Common myeloid progenitor, CD34-positive (primary cell): ENCODE results near the gene SFXN5.

Experiments
- CTCF ChIA-PET: fragments of 350-600 bp; sonication (Branson Sonifier 250); formaldehyde crosslinking; loops from one replicate; lab custom pipeline; 2021; ENCODE audit warnings: antibody characterized with exemption; lab: Charles Lee
- POLR2A ChIA-PET: fragments of 350-600 bp; sonication (Branson Sonifier 250); formaldehyde crosslinking; loops from one replicate; lab custom pipeline; 2021; ENCODE audit warnings: antibody characterized with exemption; lab: Charles Lee
- DNase-seq, 3 donors: peaks; one replicate each; pipeline versions ENCODE4 v3.0.0 to v3.0.0-alpha.2; 2013
- H3K27ac ChIP-seq, 2 experiments: 1 replicate in 1 of 2; 2 replicates in 1 of 2; pipeline ENCODE4 v1.7.0; 2013; ENCODE audit warnings: inconsistent platforms in 2 of 2, low read length in 2 of 2, mild to moderate bottlenecking in 2 of 2, low read depth in 1 of 2, moderate library complexity in 1 of 2; ENCODE audit not compliant: severe bottlenecking in 2 of 2, insufficient read depth in 1 of 2, poor library complexity in 1 of 2
- H3K27me3 ChIP-seq, 5 experiments: replicated peaks in 2 of 5; 1 replicate in 3 of 5; 2 replicates in 2 of 5; pipeline versions ENCODE4 v1.6.1 to v1.7.0; 2013; ENCODE audit warnings: low read length in 4 of 5, mild to moderate bottlenecking in 2 of 5, moderate library complexity in 2 of 5, inconsistent platforms in 1 of 5; ENCODE audit not compliant: insufficient read depth in 5 of 5, control insufficient read depth in 4 of 5
- H3K36me3 ChIP-seq, 4 experiments: 1 replicate in 2 of 4; 2 replicates in 2 of 4; pipeline versions ENCODE4 v1.6.1 to v1.7.0; 2013; ENCODE audit warnings: low read length in 3 of 4, control low read depth in 1 of 4, mild to moderate bottlenecking in 1 of 4; ENCODE audit not compliant: control insufficient read depth in 4 of 4, insufficient read depth in 4 of 4
- H3K4me1 ChIP-seq, 4 experiments: 1 replicate in 3 of 4; 2 replicates in 1 of 4; pipeline versions ENCODE4 v1.6.1 to v1.7.1; 2013; ENCODE audit warnings: low read length in 3 of 4, mild to moderate bottlenecking in 3 of 4, control low read depth in 1 of 4, inconsistent platforms in 1 of 4, moderate library complexity in 1 of 4; ENCODE audit not compliant: control insufficient read depth in 4 of 4, insufficient read depth in 4 of 4; ENCODE audit errors: control extremely low read depth in 1 of 4
- H3K4me3 ChIP-seq, 7 experiments: 1 replicate in 4 of 7; 2 replicates in 3 of 7; pipeline versions ENCODE4 v1.5.1 to v1.7.0; 2013; ENCODE audit warnings: mild to moderate bottlenecking in 7 of 7, low read length in 6 of 7, moderate library complexity in 6 of 7, inconsistent platforms in 2 of 7, low read depth in 2 of 7, control low read depth in 1 of 7; ENCODE audit not compliant: insufficient read depth in 4 of 7, control insufficient read depth in 1 of 7; ENCODE audit errors: extremely low read depth in 1 of 7
- H3K9me3 ChIP-seq, 5 experiments: 1 replicate in 4 of 5; 2 replicates in 1 of 5; pipeline versions ENCODE4 v1.6.1 to v1.7.1; 2013; ENCODE audit warnings: low read length in 4 of 5, mild to moderate bottlenecking in 2 of 5, inconsistent platforms in 1 of 5, low read depth in 1 of 5, moderate library complexity in 1 of 5; ENCODE audit not compliant: control insufficient read depth in 4 of 5, insufficient read depth in 2 of 5; ENCODE audit errors: control extremely low read depth in 1 of 5
- WGBS: methylation state at CpG from one replicate; pipeline ENCODE4 v1.1.5; 2013; ENCODE audit not compliant: insufficient coverage; 5-methylcytosine and 5-hydroxymethylcytosine counted together

Gene SFXN5

DNA sequence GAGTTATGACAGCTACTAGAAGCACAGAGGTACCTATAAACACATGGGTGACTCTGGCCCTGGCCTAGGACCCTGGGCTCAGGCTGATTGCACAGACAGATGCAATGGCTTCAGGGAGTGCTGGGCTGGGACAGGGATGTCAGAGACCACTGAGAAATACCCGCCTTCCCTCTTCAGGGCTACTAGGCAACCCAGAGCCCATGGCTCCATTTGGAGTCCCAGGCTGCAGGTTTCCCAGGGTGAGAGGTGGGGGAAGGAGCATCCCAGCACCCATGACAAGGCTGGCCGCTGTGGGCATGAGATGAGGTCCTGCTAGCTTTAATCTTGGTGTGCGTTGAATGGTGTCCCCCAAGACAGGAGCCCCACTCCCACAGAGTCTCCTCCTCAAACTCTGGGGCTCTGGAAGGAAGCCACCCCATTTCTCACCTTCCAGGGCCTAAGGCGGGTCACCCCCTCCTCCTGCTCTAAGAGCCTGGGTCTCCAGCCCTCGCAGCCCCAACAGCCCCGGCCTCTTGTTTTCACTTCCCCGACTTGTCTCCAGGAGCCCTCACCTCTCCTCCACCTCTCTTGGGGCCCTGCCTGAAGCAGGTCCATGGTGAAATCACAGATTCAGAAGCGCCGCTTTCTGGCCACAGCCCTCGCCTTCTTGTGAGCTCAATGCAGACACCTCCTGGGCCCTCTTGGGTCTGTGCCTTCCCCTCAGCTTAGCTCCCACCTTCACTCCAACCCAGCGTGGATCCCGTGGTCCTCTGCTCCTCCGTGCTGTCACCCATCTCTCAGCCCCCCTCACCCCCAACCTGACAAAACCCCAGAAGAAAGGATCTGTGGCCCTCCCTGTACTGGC is 112.7 kb downstream of the SFXN5 start:
- POLR2A ChIA-PET: no interaction called here
- no peaks in the 10 kb centered on the region for H3K9me3 ChIP-seq
- 96% methylated on average over 11 of the region's 13 CpGs for WGBS
- DNase-seq: no peak
- CTCF ChIA-PET: interaction anchor here (2.6 kb wide), 1 partner anchor 15 kb away, joined by 6 read pairs; no protein-coding TSS in a partner anchor
- H3K4me1 ChIP-seq: peaks cover 0 to 25% (median 3%) of the 10 kb centered on the region in 4 experiments
- H3K36me3 ChIP-seq: peaks cover 0 to 4% (median 3%) of the 10 kb centered on the region in 4 experiments
- H3K4me3 ChIP-seq: no peak overlapping the region
- H3K27ac ChIP-seq: no peak overlapping the region
- no peaks in the 10 kb centered on the region for H3K27me3 ChIP-seq

DNA sequence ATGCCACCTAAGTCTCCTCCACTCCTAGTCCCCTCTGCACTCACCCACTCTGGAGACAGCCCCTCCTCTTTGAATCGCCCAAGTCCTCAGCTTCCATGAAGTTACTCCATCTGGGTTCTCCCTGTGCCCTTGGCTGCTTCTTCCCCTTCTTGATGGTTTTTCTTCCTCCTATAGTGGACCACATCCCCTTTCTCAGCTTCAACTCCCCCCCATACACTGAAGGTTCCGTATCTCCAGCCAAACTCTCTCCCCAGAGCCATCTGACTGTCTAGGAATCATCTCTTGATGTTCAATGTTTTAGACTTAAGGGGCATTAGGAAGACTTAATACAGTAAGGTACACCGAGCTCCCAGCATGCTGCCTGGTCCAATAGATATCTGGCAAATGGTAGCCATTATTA is 114.6 kb downstream of the SFXN5 start:
- Histone ChIP-seq H3K4me1 (peaks cover 0 to 19% (median 3%) of the 10 kb centered on the region in 4 experiments), H3K27ac (no peak overlapping the region), H3K9me3 (no peaks in the 10 kb centered on the region), H3K4me3 (no peak overlapping the region), H3K27me3 (no peaks in the 10 kb centered on the region), H3K36me3 (peaks cover 0 to 4% (median 3%) of the 10 kb centered on the region in 4 experiments)
- POLR2A ChIA-PET: no interaction called here
- WGBS: 89% methylated on average over 2 of the region's 3 CpGs
- no peak for DNase-seq
- CTCF ChIA-PET: interaction anchor here (2.6 kb wide), 1 partner anchor 17 kb away, joined by 6 read pairs; no protein-coding TSS in a partner anchor

DNA sequence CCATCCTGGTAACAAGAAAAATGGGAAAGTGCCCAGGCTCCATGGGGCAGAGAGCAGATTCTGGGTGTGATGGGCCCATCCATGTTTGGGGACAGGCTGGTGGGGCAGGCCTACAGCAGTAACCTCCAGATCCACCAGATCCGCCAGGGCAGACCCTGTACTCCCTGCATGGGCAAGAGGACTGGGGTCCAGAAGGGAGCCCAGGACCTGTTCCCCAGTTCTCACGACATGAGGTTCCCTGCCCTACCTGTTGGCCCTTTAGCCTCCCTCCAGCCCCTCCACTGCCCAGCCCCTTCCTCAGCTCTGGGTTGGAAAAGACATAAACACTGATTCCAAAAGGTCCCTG is 115.5 kb downstream of the SFXN5 start:
- Histone ChIP-seq H3K4me1 (peaks cover 0 to 13% (median 3%) of the 10 kb centered on the region in 4 experiments), H3K27ac (no peak overlapping the region), H3K4me3 (no peak overlapping the region), H3K27me3 (no peaks in the 10 kb centered on the region), H3K36me3 (peaks cover 0 to 4% (median 3%) of the 10 kb centered on the region in 4 experiments), H3K9me3 (no peaks in the 10 kb centered on the region)
- ChIA-PET CTCF (interaction anchor here (2.6 kb wide), 1 partner anchor 17 kb away, joined by 6 read pairs; no protein-coding TSS in a partner anchor), POLR2A (no interaction called here)
- DNase-seq: no peak
- WGBS: 100% methylated on average over 2 of the region's 2 CpGs

DNA sequence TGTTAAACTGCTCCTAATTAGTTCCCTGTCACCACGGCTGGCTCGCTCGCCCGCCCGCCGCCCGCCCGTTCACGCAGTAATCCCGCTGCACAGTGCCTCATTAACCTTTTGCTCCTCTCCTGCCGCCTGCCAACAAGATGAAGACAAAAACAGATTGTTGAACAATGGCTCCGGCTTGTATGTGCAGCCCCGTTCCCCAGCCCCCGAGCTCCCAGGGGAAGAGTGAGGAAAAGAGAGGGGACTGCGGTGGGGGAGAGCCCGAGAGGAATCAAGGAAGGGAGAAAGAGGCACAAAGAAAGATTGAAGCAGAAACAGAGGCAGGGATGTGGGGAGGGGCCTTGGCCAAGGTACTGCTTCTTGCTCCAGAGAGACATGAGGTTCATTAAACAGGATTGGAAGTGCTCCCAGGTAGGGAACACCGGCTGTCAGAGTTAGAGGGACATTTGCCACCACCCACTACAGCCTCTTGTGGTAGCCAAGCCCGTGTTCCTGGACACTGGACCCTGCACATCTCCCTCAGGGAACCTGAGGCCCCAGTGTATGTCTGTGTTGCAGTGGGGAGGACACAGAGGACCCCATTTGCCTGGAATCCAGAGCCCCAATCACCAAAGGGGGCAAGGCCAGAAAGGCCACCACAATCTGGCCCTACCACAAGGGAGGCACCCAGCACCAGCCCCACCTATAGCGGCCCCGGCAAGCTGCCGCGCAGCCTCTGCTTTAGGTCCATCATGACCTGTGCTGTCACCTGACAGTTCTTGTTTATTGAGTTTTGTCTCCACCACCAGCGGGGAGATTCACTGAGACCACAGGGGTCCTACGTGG is 116.1 kb downstream of the SFXN5 start:
- Histone ChIP-seq H3K36me3 (peaks cover 0 to 4% (median 3%) of the 10 kb centered on the region in 4 experiments), H3K27ac (no peak overlapping the region), H3K9me3 (no peaks in the 10 kb centered on the region), H3K27me3 (no peaks in the 10 kb centered on the region), H3K4me3 (no peak overlapping the region), H3K4me1 (peaks cover 0 to 13% (median 3%) of the 10 kb centered on the region in 4 experiments)
- WGBS: 97% methylated on average over 23 of the region's 24 CpGs
- CTCF ChIA-PET: no interaction called here
- no peak for DNase-seq
- POLR2A ChIA-PET: no interaction called here

DNA sequence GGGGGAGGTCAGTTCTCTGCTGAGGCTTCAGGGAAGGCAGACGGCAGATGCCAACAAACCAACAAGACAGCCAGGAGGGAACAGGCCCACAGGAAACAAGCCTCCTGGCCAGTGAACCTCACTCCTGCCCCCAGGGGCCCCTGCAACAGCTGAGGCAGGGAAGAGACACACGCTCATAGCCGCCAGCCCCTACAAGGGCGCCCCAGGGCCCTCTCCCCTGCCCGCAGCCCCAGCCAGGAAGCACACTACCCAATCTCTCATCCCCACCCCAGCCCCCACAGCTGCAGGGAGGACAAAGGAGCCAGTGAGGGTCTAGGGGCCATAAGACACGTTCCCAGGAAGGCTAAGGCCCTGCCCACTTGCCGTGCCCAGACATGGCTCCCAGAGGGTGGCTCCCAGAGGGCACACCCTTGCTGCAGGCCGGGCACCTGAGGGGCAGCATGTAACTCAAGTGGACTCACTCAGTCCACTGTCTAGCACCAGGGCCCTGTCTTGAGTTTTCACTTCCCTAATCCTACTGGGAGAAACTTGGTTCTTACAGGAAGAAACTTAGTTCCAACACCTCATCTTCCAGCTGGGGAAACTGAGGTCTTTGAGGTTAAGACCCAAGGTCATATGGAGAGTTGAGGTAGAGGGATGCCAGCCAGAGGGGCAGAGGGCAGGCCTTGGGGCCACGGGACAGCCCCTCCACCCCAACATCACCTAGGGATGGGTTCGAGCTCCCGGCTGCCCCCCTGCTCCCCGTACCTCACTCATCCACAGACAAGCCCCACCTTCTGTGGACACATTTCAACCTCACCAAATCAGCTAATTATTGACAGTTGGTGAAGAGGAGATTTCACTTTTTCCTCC is 116.9 kb downstream of the SFXN5 start:
- peaks cover 0 to 13% (median 3%) of the 10 kb centered on the region in 4 experiments for H3K4me1 ChIP-seq
- no peaks in the 10 kb centered on the region for H3K27me3 ChIP-seq
- 73% methylated on average over 4 of the region's 12 CpGs for WGBS
- POLR2A ChIA-PET: no interaction called here
- no peak overlapping the region for H3K27ac ChIP-seq
- peaks cover 0 to 4% (median 3%) of the 10 kb centered on the region in 4 experiments for H3K36me3 ChIP-seq
- H3K9me3 ChIP-seq: no peaks in the 10 kb centered on the region
- H3K4me3 ChIP-seq: no peak overlapping the region
- no peak for DNase-seq
- CTCF ChIA-PET: interaction anchor here (1.2 kb wide), 1 partner anchor 62 kb away, joined by 3 read pairs; no protein-coding TSS in a partner anchor

DNA sequence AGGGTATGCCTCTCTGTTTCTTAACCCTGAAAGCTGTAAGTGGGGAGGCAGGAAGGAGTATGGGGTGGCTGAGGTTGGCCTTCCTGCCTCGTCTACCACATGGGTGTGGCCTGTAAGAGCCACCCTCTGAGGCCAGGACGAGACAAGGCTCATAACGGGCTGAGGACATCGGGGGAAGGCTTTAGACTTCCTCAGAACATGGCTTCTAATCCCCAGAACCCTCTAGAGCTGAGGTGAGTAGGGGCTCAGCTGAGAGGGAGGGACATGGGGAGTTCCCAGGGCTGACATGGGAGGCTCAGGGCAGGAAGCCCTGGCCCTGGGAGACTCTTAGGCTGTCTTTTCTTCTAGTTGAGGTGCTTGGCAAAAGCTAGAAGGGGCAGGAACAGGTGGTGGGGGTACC is 117.5 kb downstream of the SFXN5 start:
- Histone ChIP-seq H3K36me3 (peaks cover 0 to 4% (median 3%) of the 10 kb centered on the region in 4 experiments), H3K4me1 (peaks cover 0 to 13% (median 3%) of the 10 kb centered on the region in 4 experiments), H3K4me3 (no peak overlapping the region), H3K9me3 (no peaks in the 10 kb centered on the region), H3K27ac (no peak overlapping the region), H3K27me3 (no peaks in the 10 kb centered on the region)
- DNase-seq: no peak
- ChIA-PET CTCF (interaction anchor here (0.6 to 1.2 kb wide), 2 partner anchors 8 to 61 kb away, joined by 3 to 4 read pairs; no protein-coding TSS in a partner anchor), POLR2A (no interaction called here)
- 60% methylated on average over 1 of the region's 4 CpGs for WGBS
